ENCODE measurements around the gene KLF3. TPM values are rescaled to one million over a fixed set of nuclear protein-coding genes. Genes with fewer than 3 reads are reported as not detected.

The KLF3 gene
- total and polyA plus RNA-seq, 2 donors from 2014 or later: 9.3 to 87.7 TPM

- FAIRE-seq: no peak
These were observed 4.4 kb downstream of the KLF3 start for GRCh38 chr4:38668203-38668971.

GRCh38 chr4:38669208-38669607, 5.2 kb downstream of the KLF3 start:
- no peaks in the 10 kb centered on the region for H3K27me3 ChIP-seq (ENCODE audit: control insufficient read depth, insufficient read depth, low read length)
- H3K27ac ChIP-seq (ENCODE audit: low read depth in 2 of 2, low read length in 2 of 2): peak overlapping the region; percentile 53 to 74
- H3K4me1 ChIP-seq (ENCODE audit: control insufficient read depth in 2 of 3, insufficient read depth in 2 of 3, low read depth in 1 of 3, low read length in 3 of 3): peaks cover 25 to 73% (median 38%) of the 10 kb centered on the region in 3 donors
- intact Hi-C loops (cut with DNase I): no loop called here
- H3K9ac ChIP-seq (ENCODE audit: low read length in 3 of 3): peak overlapping the region in 1 of 3 donors; percentile 8
- FAIRE-seq: no peak
- H3K9me3 ChIP-seq (ENCODE audit: control insufficient read depth in 2 of 3, insufficient read depth in 1 of 3, low read length in 3 of 3): no peaks in the 10 kb centered on the region
- H3K36me3 ChIP-seq (ENCODE audit: control insufficient read depth in 2 of 3, insufficient read depth in 3 of 3, low read length in 3 of 3): peaks cover 0 to 2% (median 0%) of the 10 kb centered on the region in 3 donors
- TF ChIP-seq CTCF (IDR thresholded peaks at IDR 0.05; ENCODE audit: borderline replicate concordance, extremely low read depth, insufficient read depth): no peak
- peak overlapping the region in 1 of 3 donors; percentile 32 for H3K4me3 ChIP-seq (ENCODE audit: low read length in 3 of 3)
- no peak for DNase-seq

More at GRCh38 chr4:38668203-38668971, 4.4 kb downstream of the KLF3 start:
- Histone ChIP-seq H3K9me3 (ENCODE audit: control insufficient read depth in 2 of 3, insufficient read depth in 1 of 3, low read length in 3 of 3) (no peaks in the 10 kb centered on the region), H3K4me3 (ENCODE audit: low read length in 3 of 3) (no peak overlapping the region), H3K27me3 (ENCODE audit: control insufficient read depth, insufficient read depth, low read length) (no peaks in the 10 kb centered on the region), H3K27ac (ENCODE audit: low read depth in 2 of 2, low read length in 2 of 2) (peak overlapping the region in 1 of 2 donors; percentile 91), H3K36me3 (ENCODE audit: control insufficient read depth in 2 of 3, insufficient read depth in 3 of 3, low read length in 3 of 3) (peaks cover 0 to 2% (median 0%) of the 10 kb centered on the region in 3 donors), H3K9ac (ENCODE audit: low read length in 3 of 3) (peak overlapping the region in 1 of 3 donors; percentile 8), H3K4me1 (ENCODE audit: control insufficient read depth in 2 of 3, insufficient read depth in 2 of 3, low read depth in 1 of 3, low read length in 3 of 3) (peaks cover 24 to 65% (median 34%) of the 10 kb centered on the region in 3 donors)
- intact Hi-C loops (cut with DNase I): no loop called here
- no peak for TF ChIP-seq CTCF (IDR thresholded peaks at IDR 0.05; ENCODE audit: borderline replicate concordance, extremely low read depth, insufficient read depth)
- DNase-seq: no peak

- intact Hi-C loops (cut with DNase I): loop anchor here (10.0 kb wide), 1 partner anchor 346 kb away; no protein-coding TSS in a partner anchor
- peak overlapping the region; percentile 60 to 93 for H3K27ac ChIP-seq (ENCODE audit: low read depth in 2 of 2, low read length in 2 of 2)
- no peaks in the 10 kb centered on the region for H3K27me3 ChIP-seq (ENCODE audit: control insufficient read depth, insufficient read depth, low read length)
- H3K9me3 ChIP-seq (ENCODE audit: control insufficient read depth in 2 of 3, insufficient read depth in 1 of 3, low read length in 3 of 3): no peaks in the 10 kb centered on the region
- no peak for TF ChIP-seq CTCF (IDR thresholded peaks at IDR 0.05; ENCODE audit: borderline replicate concordance, extremely low read depth, insufficient read depth)
- FAIRE-seq (no peak), DNase-seq (peak in 2 of 5 donors; percentile 35)
- H3K4me1 ChIP-seq (ENCODE audit: control insufficient read depth in 2 of 3, insufficient read depth in 2 of 3, low read depth in 1 of 3, low read length in 3 of 3): peaks cover 28 to 84% (median 47%) of the 10 kb centered on the region in 3 donors
- peak overlapping the region in 2 of 3 donors; percentile 0 to 2 for H3K4me3 ChIP-seq (ENCODE audit: low read length in 3 of 3)
- H3K9ac ChIP-seq (ENCODE audit: low read length in 3 of 3): peak overlapping the region in 1 of 3 donors; percentile 38
- H3K36me3 ChIP-seq (ENCODE audit: control insufficient read depth in 2 of 3, insufficient read depth in 3 of 3, low read length in 3 of 3): peaks cover 0 to 2% (median 0%) of the 10 kb centered on the region in 3 donors
These were observed 6.3 kb downstream of the KLF3 start for GRCh38 chr4:38670109-38670901.

All from kidney (tissue), 14 donors.